ENCODE results near the gene HECTD3.

HECTD3 gene

DNA sequence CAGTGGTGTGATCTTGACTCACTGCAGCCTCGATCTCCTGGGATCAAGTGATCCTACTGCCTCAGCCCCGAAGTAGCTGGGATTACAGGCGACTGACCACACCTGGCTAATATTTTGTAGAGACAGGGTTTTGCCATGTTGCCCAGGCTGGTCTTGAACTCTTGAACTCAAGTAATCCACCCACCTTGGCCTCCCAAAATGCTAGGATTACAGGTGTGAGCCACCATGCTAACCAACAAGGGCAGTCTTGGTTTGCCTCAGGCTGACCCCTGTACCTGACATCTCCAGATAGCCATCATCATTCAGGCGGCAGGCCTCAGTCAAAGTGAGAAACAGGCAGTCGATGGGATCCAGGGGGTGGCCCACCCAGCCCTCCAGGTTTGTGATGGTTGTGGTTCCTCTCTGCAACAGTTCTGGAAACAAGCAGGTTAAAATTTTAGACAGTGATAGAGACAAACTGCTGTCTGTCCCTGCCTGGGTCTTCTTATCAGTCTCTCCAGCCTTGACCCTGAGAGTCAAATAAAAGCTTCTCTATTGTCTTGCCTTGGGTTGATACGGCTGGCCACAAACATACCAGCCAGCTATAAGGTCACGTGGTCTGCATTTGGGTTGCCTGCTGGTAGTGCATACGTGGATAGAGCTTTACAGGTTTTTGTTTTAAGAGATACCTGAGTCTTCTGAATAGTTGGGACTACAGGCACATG is 27.7 kb upstream of the HECTD3 start:
- no peaks in the 10 kb centered on the region for H3K36me3 ChIP-seq (ENCODE audit: insufficient read depth)
- H2AFZ ChIP-seq (ENCODE audit: low read depth) = no peak overlapping the region
- H3K4me1 ChIP-seq (ENCODE audit: low read depth, poor library complexity, severe bottlenecking) = no peaks in the 10 kb centered on the region
- H4K20me1 ChIP-seq (ENCODE audit: insufficient read depth) = no peaks in the 10 kb centered on the region
- H3K27ac ChIP-seq = no peak overlapping the region
- no peak overlapping the region for H3K9ac ChIP-seq
- H3K79me2 ChIP-seq (ENCODE audit: insufficient read depth, low read depth) = no peaks in the 10 kb centered on the region
- no peaks in the 10 kb centered on the region for H3K27me3 ChIP-seq (ENCODE audit: insufficient read depth, low read depth)
- no peak overlapping the region for H3K4me2 ChIP-seq
- TF ChIP-seq CTCF (conservative IDR thresholded peaks at IDR 0.05; ENCODE audit: low read depth, low read length) = no peak
- no peak overlapping the region for H3K4me3 ChIP-seq (IDR thresholded peaks at IDR 0.05; ENCODE audit: insufficient read depth, low read depth, low read length)

DNA sequence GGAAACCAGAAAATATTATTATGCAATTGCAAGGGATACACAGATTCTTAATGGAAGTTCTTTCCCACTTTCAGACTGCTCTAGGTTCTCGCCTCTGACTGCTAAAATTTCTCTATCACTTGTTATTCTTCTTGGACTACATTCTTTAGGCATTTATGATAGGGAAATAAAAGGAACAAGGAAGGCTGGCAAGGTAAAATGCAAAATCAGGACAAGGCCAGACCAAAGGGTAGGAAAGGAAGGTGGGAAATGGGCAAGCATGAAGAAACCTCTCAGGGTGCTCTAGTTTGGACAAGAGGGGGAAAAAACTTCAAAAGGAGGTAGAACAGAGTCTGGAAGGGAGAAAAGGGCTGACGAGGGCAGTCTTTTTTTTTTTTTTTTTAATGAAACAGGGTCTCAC is 27.1 kb upstream of the HECTD3 start:
- Histone ChIP-seq H2AFZ (ENCODE audit: low read depth) (no peak overlapping the region), H4K20me1 (ENCODE audit: insufficient read depth) (no peaks in the 10 kb centered on the region), H3K79me2 (ENCODE audit: insufficient read depth, low read depth) (no peaks in the 10 kb centered on the region), H3K4me2 (no peak overlapping the region), H3K4me3 (IDR thresholded peaks at IDR 0.05; ENCODE audit: insufficient read depth, low read depth, low read length) (no peak overlapping the region), H3K27ac (no peak overlapping the region), H3K9ac (no peak overlapping the region), H3K4me1 (ENCODE audit: low read depth, poor library complexity, severe bottlenecking) (peaks cover 4% of the 10 kb centered on the region), H3K27me3 (ENCODE audit: insufficient read depth, low read depth) (no peaks in the 10 kb centered on the region), H3K36me3 (ENCODE audit: insufficient read depth) (no peaks in the 10 kb centered on the region)
- no peak for TF ChIP-seq CTCF (conservative IDR thresholded peaks at IDR 0.05; ENCODE audit: low read depth, low read length)

DNA sequence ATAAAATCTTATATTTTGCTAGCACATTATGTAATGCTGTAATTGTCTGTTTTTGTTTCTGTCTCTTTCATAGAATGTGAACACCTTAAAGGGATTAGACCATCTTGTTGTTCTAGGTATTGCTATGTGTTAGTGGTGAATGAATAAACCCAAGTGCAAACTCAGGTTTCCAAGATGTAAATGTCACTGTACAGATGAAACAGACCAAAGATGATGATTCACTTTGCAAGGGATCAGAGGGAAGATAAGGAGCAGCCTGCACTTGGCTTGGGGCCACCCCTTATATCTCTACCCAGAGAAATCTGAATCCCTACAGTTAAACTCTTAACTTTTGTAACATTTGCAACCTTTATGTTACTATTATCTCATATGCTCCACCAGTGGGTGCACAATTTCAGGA is 26.3 kb upstream of the HECTD3 start:
- TF ChIP-seq CTCF (conservative IDR thresholded peaks at IDR 0.05; ENCODE audit: low read depth, low read length) = no peak
- no peaks in the 10 kb centered on the region for H3K27me3 ChIP-seq (ENCODE audit: insufficient read depth, low read depth)
- no peaks in the 10 kb centered on the region for H4K20me1 ChIP-seq (ENCODE audit: insufficient read depth)
- H3K27ac ChIP-seq = no peak overlapping the region
- no peak overlapping the region for H3K4me3 ChIP-seq (IDR thresholded peaks at IDR 0.05; ENCODE audit: insufficient read depth, low read depth, low read length)
- no peaks in the 10 kb centered on the region for H3K79me2 ChIP-seq (ENCODE audit: insufficient read depth, low read depth)
- H3K36me3 ChIP-seq (ENCODE audit: insufficient read depth) = no peaks in the 10 kb centered on the region
- no peak overlapping the region for H3K9ac ChIP-seq
- peaks cover 7% of the 10 kb centered on the region for H3K4me1 ChIP-seq (ENCODE audit: low read depth, poor library complexity, severe bottlenecking)
- H3K4me2 ChIP-seq = no peak overlapping the region
- no peak overlapping the region for H2AFZ ChIP-seq (ENCODE audit: low read depth)

GRCh38 chr1:45035631-45036301 is 24.6 kb upstream of the HECTD3 start:
- H3K27ac ChIP-seq = no peak overlapping the region
- H3K4me1 ChIP-seq (ENCODE audit: low read depth, poor library complexity, severe bottlenecking) = peaks cover 7% of the 10 kb centered on the region
- no peak overlapping the region for H3K4me3 ChIP-seq (IDR thresholded peaks at IDR 0.05; ENCODE audit: insufficient read depth, low read depth, low read length)
- no peak overlapping the region for H3K4me2 ChIP-seq
- no peaks in the 10 kb centered on the region for H3K27me3 ChIP-seq (ENCODE audit: insufficient read depth, low read depth)
- no peaks in the 10 kb centered on the region for H3K79me2 ChIP-seq (ENCODE audit: insufficient read depth, low read depth)
- no peak overlapping the region for H3K9ac ChIP-seq
- no peaks in the 10 kb centered on the region for H3K36me3 ChIP-seq (ENCODE audit: insufficient read depth)
- no peak overlapping the region for H2AFZ ChIP-seq (ENCODE audit: low read depth)
- TF ChIP-seq CTCF (conservative IDR thresholded peaks at IDR 0.05; ENCODE audit: low read depth, low read length) = no peak
- no peaks in the 10 kb centered on the region for H4K20me1 ChIP-seq (ENCODE audit: insufficient read depth)

All from KMS-11 (cell line).